ENCODE measurements around the gene KCNQ2.
"Not testable (repeated sequence)": the region's sequence is repeated elsewhere in the genome, so short reads cannot be mapped to it uniquely, and the experiment has no call there.

The KCNQ2 gene

DNA sequence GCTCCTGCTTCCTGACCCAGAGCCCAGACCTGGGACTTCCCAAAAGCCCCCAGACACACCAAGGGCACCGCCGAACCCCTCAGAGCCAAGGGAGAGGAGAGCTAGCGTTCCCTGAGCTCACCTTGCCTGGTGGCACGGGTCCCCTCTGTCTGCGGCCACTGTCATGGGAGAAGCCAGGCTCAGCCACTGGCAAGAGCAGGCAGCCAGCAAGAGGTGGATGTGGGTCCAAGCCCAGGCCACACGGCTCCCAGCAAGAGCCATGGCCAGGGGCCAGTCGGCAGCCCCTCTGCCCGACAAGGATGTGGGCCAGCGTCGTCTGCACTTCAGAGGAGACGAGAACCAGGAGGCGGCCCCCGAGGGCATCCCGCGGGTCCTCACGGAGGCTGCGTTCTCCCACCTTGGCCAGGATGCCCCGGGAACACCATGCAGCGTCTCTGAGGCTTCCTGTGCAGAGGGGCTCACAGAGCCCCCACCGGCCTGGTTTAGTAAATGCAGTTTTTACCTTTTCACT, 46.0 kb upstream of the KCNQ2 start:
- Histone ChIP-seq H3K9me3 (ENCODE audit: insufficient read depth, low read length) (peaks cover 12% of the 10 kb centered on the region; the same call in 1 of the 2 replicates), H3K4me1 (ENCODE audit: insufficient read depth, insufficient read length) (peaks cover 29% of the 10 kb centered on the region), H3K4me3 (ENCODE audit: insufficient read length, low read depth) (no peak overlapping the region), H3K27me3 (ENCODE audit: insufficient read depth, insufficient read length) (peaks cover 3% of the 10 kb centered on the region), H3K9ac (ENCODE audit: insufficient read length, low read depth) (peak overlapping the region; percentile 100), H3K36me3 (ENCODE audit: insufficient read depth, insufficient read length, low read length) (peaks cover 29% of the 10 kb centered on the region)
- TF ChIP-seq ZNF274 (IDR thresholded peaks at IDR 0.05; ENCODE audit: low read depth, low read length) (no peak), YY1 (IDR thresholded peaks at IDR 0.05; ENCODE audit: insufficient read depth, insufficient read length) (no peak), SUZ12 (IDR thresholded peaks at IDR 0.05; ENCODE audit: extremely low read depth, insufficient read depth, insufficient read length) (no peak)
- no peak for DNase-seq (ENCODE audit: low read depth, low spot score)

DNA sequence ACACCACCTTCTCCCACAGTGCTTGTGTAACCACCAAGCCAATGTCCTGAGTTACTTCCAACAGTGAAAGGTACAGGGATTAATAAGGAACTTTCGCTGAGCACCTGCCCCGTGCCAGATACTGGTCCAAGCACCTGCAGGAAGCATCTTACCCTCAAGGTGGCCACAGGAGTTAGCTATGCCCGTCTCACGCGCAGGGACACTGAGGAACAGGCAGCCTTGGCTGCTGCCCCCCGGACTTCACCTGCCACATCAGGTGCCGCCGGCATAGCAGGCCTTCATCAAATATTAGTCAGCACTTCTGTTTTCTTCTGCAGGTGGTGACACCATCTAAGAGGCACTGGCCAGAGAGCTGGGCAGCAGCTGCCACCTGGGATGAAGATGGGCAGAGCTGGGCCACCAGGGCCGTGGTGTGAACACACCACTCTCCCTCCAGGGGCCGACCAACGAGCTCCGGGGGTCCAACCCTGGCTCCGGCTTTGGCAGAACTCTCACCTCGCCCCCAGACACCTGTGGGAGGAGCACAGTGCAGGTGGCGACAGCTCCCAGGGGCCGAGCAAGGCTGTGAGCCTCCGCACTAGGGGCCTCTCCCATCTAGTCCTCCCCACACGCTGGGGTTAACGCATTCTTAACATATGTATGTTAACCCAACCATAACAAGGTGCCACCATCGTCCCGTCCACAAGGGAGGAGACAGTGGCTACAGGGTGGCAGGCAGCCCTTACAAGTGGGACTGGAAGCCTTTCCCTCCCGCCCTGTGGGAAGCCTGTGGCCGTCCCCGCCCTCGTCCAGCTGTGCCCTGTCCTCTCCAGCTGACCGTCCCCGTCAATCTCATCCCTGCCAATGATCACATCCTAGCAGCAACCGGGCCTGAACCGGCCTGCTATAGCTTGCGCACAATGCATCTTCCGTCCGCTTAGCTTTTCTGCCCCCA, 45.2 kb upstream of the KCNQ2 start:
- H3K9ac ChIP-seq (ENCODE audit: insufficient read length, low read depth) = peak overlapping the region; percentile 100
- no peak overlapping the region for H3K4me3 ChIP-seq (ENCODE audit: insufficient read length, low read depth)
- DNase-seq (ENCODE audit: low read depth, low spot score) = no peak
- TF ChIP-seq SUZ12 (IDR thresholded peaks at IDR 0.05; ENCODE audit: extremely low read depth, insufficient read depth, insufficient read length) (no peak), ZNF274 (IDR thresholded peaks at IDR 0.05; ENCODE audit: low read depth, low read length) (no peak), YY1 (IDR thresholded peaks at IDR 0.05; ENCODE audit: insufficient read depth, insufficient read length) (no peak)
- H3K9me3 ChIP-seq (ENCODE audit: insufficient read depth, low read length) = peaks cover 5% of the 10 kb centered on the region; the same call in 1 of the 2 replicates
- H3K4me1 ChIP-seq (ENCODE audit: insufficient read depth, insufficient read length) = peaks cover 24% of the 10 kb centered on the region
- H3K36me3 ChIP-seq (ENCODE audit: insufficient read depth, insufficient read length, low read length) = peaks cover 22% of the 10 kb centered on the region
- peaks cover 3% of the 10 kb centered on the region for H3K27me3 ChIP-seq (ENCODE audit: insufficient read depth, insufficient read length)

DNA sequence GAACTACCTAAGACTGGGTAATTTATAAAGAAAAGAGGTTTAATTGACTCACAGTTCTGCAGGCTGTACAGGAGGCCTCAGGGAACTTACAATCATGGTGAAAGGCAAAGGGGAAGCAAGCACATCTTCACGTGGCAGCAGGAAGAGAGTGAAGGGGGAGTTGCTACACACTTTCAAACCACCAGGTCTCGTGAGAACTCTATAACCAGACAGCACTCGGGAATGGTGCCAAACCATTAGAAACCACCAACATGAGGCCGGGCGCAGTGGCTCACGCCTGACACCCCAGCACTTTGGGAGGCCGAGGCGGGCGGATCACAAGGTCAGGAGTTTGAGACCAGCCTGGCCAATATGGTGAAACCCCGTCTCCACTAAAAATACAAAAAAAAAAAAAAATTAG, 42.1 kb upstream of the KCNQ2 start:
- not testable (repeated sequence) for DNase-seq (ENCODE audit: low read depth, low spot score); H3K4me3 ChIP-seq (ENCODE audit: insufficient read length, low read depth); H3K9ac ChIP-seq (ENCODE audit: insufficient read length, low read depth); H3K9me3 ChIP-seq (ENCODE audit: insufficient read depth, low read length); H3K36me3 ChIP-seq (ENCODE audit: insufficient read depth, insufficient read length, low read length); H3K27me3 ChIP-seq (ENCODE audit: insufficient read depth, insufficient read length)
- peaks cover 12% of the 10 kb centered on the region for H3K4me1 ChIP-seq (ENCODE audit: insufficient read depth, insufficient read length)

DNA sequence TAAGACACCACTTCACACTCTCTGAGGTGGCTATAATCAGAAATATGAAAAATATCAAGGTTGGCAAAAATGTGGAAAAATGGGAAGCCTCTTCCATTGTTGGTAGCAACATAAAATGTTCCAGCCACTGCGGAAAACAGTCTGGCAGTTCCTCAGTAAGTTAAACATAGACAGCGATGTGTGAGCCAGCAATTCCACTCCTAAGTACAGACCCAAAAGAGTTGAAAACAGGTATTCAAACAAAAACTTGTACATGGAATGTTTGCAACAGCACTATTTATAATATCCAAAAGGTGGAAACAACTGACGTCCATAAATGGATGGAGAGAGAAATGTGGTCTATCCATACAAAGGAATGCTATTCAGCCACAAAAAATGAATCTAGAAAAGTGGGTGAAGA, 40.8 kb upstream of the KCNQ2 start:
- H3K4me3 ChIP-seq (ENCODE audit: insufficient read length, low read depth) = no peak overlapping the region
- H3K36me3 ChIP-seq (ENCODE audit: insufficient read depth, insufficient read length, low read length) = peaks cover 7% of the 10 kb centered on the region
- DNase-seq (ENCODE audit: low read depth, low spot score) = no peak
- H3K9ac ChIP-seq (ENCODE audit: insufficient read length, low read depth) = no peak overlapping the region
- no peaks in the 10 kb centered on the region; the same call in 1 of the 2 replicates for H3K9me3 ChIP-seq (ENCODE audit: insufficient read depth, low read length)
- peaks cover 4% of the 10 kb centered on the region for H3K4me1 ChIP-seq (ENCODE audit: insufficient read depth, insufficient read length)
- H3K27me3 ChIP-seq (ENCODE audit: insufficient read depth, insufficient read length) = no peaks in the 10 kb centered on the region
- TF ChIP-seq SUZ12 (IDR thresholded peaks at IDR 0.05; ENCODE audit: extremely low read depth, insufficient read depth, insufficient read length) = no peak
- no peak for TF ChIP-seq YY1 (IDR thresholded peaks at IDR 0.05; ENCODE audit: insufficient read depth, insufficient read length)
- no peak for TF ChIP-seq ZNF274 (IDR thresholded peaks at IDR 0.05; ENCODE audit: low read depth, low read length)

DNA sequence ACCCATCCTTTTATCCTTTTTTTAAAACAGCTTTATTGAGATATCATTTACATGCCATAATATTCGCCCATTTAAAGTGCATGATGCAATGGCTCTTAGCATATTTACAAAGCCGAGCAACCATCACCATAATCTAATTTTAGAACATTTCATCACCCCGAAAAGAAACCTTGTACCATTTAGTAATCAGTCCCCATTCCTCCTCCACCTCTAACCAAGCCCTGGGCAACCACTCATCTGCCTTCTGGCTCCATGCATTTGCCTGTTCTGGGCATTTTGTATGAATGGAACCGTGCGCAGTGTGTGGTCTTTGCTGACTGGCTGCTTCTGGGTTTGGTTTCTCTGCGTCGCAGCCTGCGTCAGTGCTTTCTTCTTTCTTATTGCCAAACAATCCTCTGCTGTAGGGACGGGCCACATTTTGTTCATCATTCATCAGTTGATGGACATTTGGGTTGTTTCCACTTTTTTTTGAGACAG, 36.7 kb upstream of the KCNQ2 start:
- Histone ChIP-seq H3K36me3 (ENCODE audit: insufficient read depth, insufficient read length, low read length) (no peaks in the 10 kb centered on the region), H3K4me3 (ENCODE audit: insufficient read length, low read depth) (no peak overlapping the region), H3K9me3 (ENCODE audit: insufficient read depth, low read length) (peaks cover 10% of the 10 kb centered on the region; the same call in 1 of the 2 replicates), H3K27me3 (ENCODE audit: insufficient read depth, insufficient read length) (no peaks in the 10 kb centered on the region), H3K9ac (ENCODE audit: insufficient read length, low read depth) (no peak overlapping the region), H3K4me1 (ENCODE audit: insufficient read depth, insufficient read length) (peaks cover 2% of the 10 kb centered on the region)
- TF ChIP-seq SUZ12 (IDR thresholded peaks at IDR 0.05; ENCODE audit: extremely low read depth, insufficient read depth, insufficient read length) = no peak
- no peak for TF ChIP-seq YY1 (IDR thresholded peaks at IDR 0.05; ENCODE audit: insufficient read depth, insufficient read length)
- TF ChIP-seq ZNF274 (IDR thresholded peaks at IDR 0.05; ENCODE audit: low read depth, low read length) = no peak
- DNase-seq (ENCODE audit: low read depth, low spot score) = no peak

DNA sequence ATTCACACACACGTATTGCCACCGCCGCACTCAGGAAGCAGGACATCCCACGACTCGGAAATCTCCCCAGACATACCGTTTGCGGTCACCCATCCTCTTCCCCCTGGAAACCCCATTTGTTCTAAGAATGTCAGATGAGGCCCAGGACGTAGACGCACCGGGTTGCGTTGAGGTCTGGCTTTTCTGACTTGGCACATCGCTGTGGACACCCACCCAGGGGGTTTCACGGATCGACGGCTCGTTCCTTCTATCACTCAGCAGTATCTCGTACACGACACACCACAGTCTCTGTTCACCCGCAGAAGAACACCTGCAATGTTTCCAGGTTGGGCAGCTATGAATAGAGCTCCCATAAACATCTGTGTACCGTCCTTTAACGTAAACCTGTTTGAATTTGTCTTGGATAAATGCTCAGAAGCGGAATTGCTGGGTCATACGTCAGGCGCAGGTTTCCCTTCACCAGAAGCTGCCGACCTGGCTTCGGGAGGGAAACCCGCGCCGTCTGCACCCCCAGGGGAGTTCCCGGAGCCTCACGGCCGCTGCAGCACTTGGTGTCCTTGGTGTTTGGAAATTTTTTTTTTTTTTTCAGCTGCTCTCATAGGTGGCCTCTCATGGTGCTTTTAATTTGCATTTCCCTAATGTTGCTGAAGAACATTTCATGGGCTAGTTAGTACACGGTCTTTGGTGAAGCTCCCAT, 35.8 kb upstream of the KCNQ2 start:
- TF ChIP-seq ZNF274 (IDR thresholded peaks at IDR 0.05; ENCODE audit: low read depth, low read length) (no peak), YY1 (IDR thresholded peaks at IDR 0.05; ENCODE audit: insufficient read depth, insufficient read length) (no peak), SUZ12 (IDR thresholded peaks at IDR 0.05; ENCODE audit: extremely low read depth, insufficient read depth, insufficient read length) (no peak)
- Histone ChIP-seq H3K9me3 (ENCODE audit: insufficient read depth, low read length) (peaks cover 10% of the 10 kb centered on the region; the same call in 1 of the 2 replicates), H3K4me3 (ENCODE audit: insufficient read length, low read depth) (no peak overlapping the region), H3K36me3 (ENCODE audit: insufficient read depth, insufficient read length, low read length) (no peaks in the 10 kb centered on the region), H3K4me1 (ENCODE audit: insufficient read depth, insufficient read length) (peaks cover 2% of the 10 kb centered on the region), H3K27me3 (ENCODE audit: insufficient read depth, insufficient read length) (no peaks in the 10 kb centered on the region), H3K9ac (ENCODE audit: insufficient read length, low read depth) (no peak overlapping the region)
- DNase-seq (ENCODE audit: low read depth, low spot score) = no peak

Data from NT2/D1 (cell line).